Tibial nerve (tissue), 4 donors: Measurements from ENCODE around the gene GULP1. TPM values are rescaled to one million over a fixed set of nuclear protein-coding genes. Genes with fewer than 3 reads are reported as not detected.
"Not testable (repeated sequence)": the region's sequence is repeated elsewhere in the genome, so short reads cannot be mapped to it uniquely, and the experiment has no call there.

Experiments
- DNase-seq, 2 donors: peaks; one replicate each; pipeline ENCODE4 v3.0.0-alpha.2; 2019; ENCODE audit warnings: low spot score in 2 of 2
- H3K27ac ChIP-seq, 4 donors: fragments of 200-600 bp; sonication (generic) in 3 of 4; one replicate each; pipeline ENCODE4 v1.5.1; 2017 to 2019; ENCODE audit warnings: mild to moderate bottlenecking in 1 of 4
- H3K27me3 ChIP-seq, 2 donors: fragments of 200-600 bp; sonication (generic) in 1 of 2; one replicate each; pipeline versions ENCODE4 v1.5.1 to v1.6.0; 2017 to 2019
- H3K36me3 ChIP-seq, 3 donors: fragments of 200-600 bp; sonication (generic); one replicate each; pipeline ENCODE4 v1.5.1; 2018 to 2019
- H3K4me1 ChIP-seq, 4 donors: fragments of 200-600 bp; sonication (generic) in 3 of 4; one replicate each; pipeline ENCODE4 v1.5.1; 2017 to 2019
- H3K4me3 ChIP-seq, 4 donors: fragments of 200-600 bp; sonication (generic) in 3 of 4; one replicate each; pipeline ENCODE4 v1.5.1; 2017 to 2019; ENCODE audit warnings: mild to moderate bottlenecking in 1 of 4, moderate library complexity in 1 of 4
- H3K9me3 ChIP-seq, 4 donors: fragments of 200-600 bp; sonication (generic) in 3 of 4; one replicate each; pipeline ENCODE4 v1.5.1; 2017 to 2019
- CTCF ChIP-seq, 5 experiments: fragments of 200-600 bp in 3 of 5; fragments of 450-650 bp in 2 of 5; sonication (generic) in 3 of 5; IDR thresholded peaks; one replicate each; pipeline ENCODE4 v1.5.1; 2016 to 2019; ENCODE audit warnings: antibody characterized with exemption in 5 of 5, mild to moderate bottlenecking in 3 of 5, moderate library complexity in 2 of 5
- EP300 ChIP-seq, 2 donors: sonication (generic); formaldehyde crosslinking; IDR thresholded peaks; one replicate each; pipeline ENCODE4 v1.6.1; 2017; ENCODE audit warnings: antibody characterized with exemption in 2 of 2, mild to moderate bottlenecking in 1 of 2
- POLR2A ChIP-seq, 2 donors: fragments of 450-650 bp; IDR thresholded peaks; one replicate each; pipeline ENCODE4 v1.6.1; 2017; ENCODE audit warnings: antibody characterized with exemption in 2 of 2, mild to moderate bottlenecking in 2 of 2, moderate library complexity in 2 of 2
- WGBS, 2 donors: methylation state at CpG; one replicate each; pipeline ENCODE4 v1.1.5; 2018; 5-methylcytosine and 5-hydroxymethylcytosine counted together
- total RNA-seq, 4 donors: library from RNA; depleted of rRNA; stranded (reverse); fragments of >200 nt; gene quantifications; one replicate each; pipeline ENCODE4 v1.1.0, GENCODE V29; 2016

Gene GULP1
- total RNA-seq, 4 donors from 2014 or later, result 63.4 to 89.2 (median 78.1) TPM

GRCh38 chr2:188297978-188298377, 6.3 kb downstream of the GULP1 start:
- TF ChIP-seq POLR2A (IDR thresholded peaks at IDR 0.05) (no peak), EP300 (IDR thresholded peaks at IDR 0.05) (no peak), CTCF (IDR thresholded peaks at IDR 0.05) (no peak)
- peaks cover 0 to 43% (median 9%) of the 10 kb centered on the region in 4 donors for H3K4me1 ChIP-seq
- H3K27ac ChIP-seq, result peak overlapping the region in 1 of 4 donors; percentile 98
- H3K9me3 ChIP-seq, result peaks cover 0 to 5% (median 0%) of the 10 kb centered on the region in 4 donors
- no peaks in the 10 kb centered on the region for H3K27me3 ChIP-seq
- no peaks in the 10 kb centered on the region for H3K36me3 ChIP-seq
- no peak overlapping the region for H3K4me3 ChIP-seq
- DNase-seq, result no peak

GRCh38 chr2:188298937-188299371, 7.3 kb downstream of the GULP1 start:
- not testable (repeated sequence) for H3K4me3 ChIP-seq, H3K27me3 ChIP-seq, H3K27ac ChIP-seq, DNase-seq, H3K36me3 ChIP-seq, H3K9me3 ChIP-seq
- 82 to 96% methylated on average over 4 of the region's 4 CpGs for WGBS, 2 donors
- H3K4me1 ChIP-seq, result peaks cover 0 to 53% (median 13%) of the 10 kb centered on the region in 4 donors

GRCh38 chr2:188303363-188304031, 11.8 kb downstream of the GULP1 start:
- 43 to 45% methylated on average over 2 of the region's 2 CpGs for WGBS, 2 donors
- no peak overlapping the region for H3K4me3 ChIP-seq
- TF ChIP-seq EP300 (IDR thresholded peaks at IDR 0.05) (no peak), CTCF (IDR thresholded peaks at IDR 0.05) (no peak), POLR2A (IDR thresholded peaks at IDR 0.05) (no peak)
- peak overlapping the region in 2 of 4 donors; percentile 29 to 68 for H3K27ac ChIP-seq
- no peak for DNase-seq
- H3K9me3 ChIP-seq, result peaks cover 0 to 5% (median 0%) of the 10 kb centered on the region in 4 donors
- H3K27me3 ChIP-seq, result no peaks in the 10 kb centered on the region
- peaks cover 0 to 55% (median 7%) of the 10 kb centered on the region in 4 donors for H3K4me1 ChIP-seq
- no peaks in the 10 kb centered on the region for H3K36me3 ChIP-seq

GRCh38 chr2:188305271-188305670, 13.6 kb downstream of the GULP1 start:
- no peaks in the 10 kb centered on the region for H3K27me3 ChIP-seq
- H3K9me3 ChIP-seq, result no peaks in the 10 kb centered on the region
- no peak overlapping the region for H3K4me3 ChIP-seq
- 91 to 92% methylated on average over 1 of the region's 1 CpG for WGBS, 2 donors
- peak overlapping the region in 1 of 4 donors; percentile 68 for H3K27ac ChIP-seq
- TF ChIP-seq POLR2A (IDR thresholded peaks at IDR 0.05) (no peak), CTCF (IDR thresholded peaks at IDR 0.05) (no peak), EP300 (IDR thresholded peaks at IDR 0.05) (no peak)
- peaks cover 0 to 59% (median 7%) of the 10 kb centered on the region in 4 donors for H3K4me1 ChIP-seq
- DNase-seq, result no peak
- no peaks in the 10 kb centered on the region for H3K36me3 ChIP-seq

GRCh38 chr2:188306271-188306670, 14.6 kb downstream of the GULP1 start:
- no peaks in the 10 kb centered on the region for H3K9me3 ChIP-seq
- H3K4me3 ChIP-seq, result no peak overlapping the region
- no peak for DNase-seq
- H3K27ac ChIP-seq, result peak overlapping the region in 2 of 4 donors; percentile 30 to 37
- WGBS, 2 donors, result 17 to 23% methylated on average over 1 of the region's 1 CpG
- H3K4me1 ChIP-seq, result peaks cover 0 to 59% (median 7%) of the 10 kb centered on the region in 4 donors
- TF ChIP-seq CTCF (IDR thresholded peaks at IDR 0.05), result no peak
- no peak for TF ChIP-seq POLR2A (IDR thresholded peaks at IDR 0.05)
- TF ChIP-seq EP300 (IDR thresholded peaks at IDR 0.05), result no peak
- H3K27me3 ChIP-seq, result no peaks in the 10 kb centered on the region
- H3K36me3 ChIP-seq, result no peaks in the 10 kb centered on the region
